NCI-H2029 (cell line): ENCODE results near the gene PPP1R26.
A peak's percentile ranks its signal among the peaks of the same experiment; 100 is the strongest.

Source experiments
- DNase-seq: peaks from one replicate; lab custom pipeline; 2025; lab: John Stamatoyannopoulos, UW

Gene PPP1R26

DNA sequence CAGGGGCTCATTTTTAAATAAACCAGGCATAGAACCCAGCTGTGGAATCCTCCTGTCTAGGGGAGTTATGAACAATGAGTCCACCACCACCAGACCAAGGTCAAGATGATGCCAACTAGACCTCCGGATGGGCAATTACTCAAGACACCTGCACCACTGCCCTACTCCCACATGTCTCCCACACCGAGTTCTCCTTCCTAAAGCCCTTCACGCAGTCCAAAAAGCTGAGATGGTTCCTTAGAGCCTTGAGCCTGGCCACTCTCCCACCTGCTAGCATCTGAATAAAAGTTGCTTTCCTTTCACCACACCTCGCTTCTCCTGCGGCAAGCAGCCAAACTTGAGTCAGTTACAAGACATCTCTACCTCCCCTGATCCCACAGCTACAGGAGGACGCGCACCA is 15.4 kb upstream of the PPP1R26 start:
- no peak for DNase-seq

DNA sequence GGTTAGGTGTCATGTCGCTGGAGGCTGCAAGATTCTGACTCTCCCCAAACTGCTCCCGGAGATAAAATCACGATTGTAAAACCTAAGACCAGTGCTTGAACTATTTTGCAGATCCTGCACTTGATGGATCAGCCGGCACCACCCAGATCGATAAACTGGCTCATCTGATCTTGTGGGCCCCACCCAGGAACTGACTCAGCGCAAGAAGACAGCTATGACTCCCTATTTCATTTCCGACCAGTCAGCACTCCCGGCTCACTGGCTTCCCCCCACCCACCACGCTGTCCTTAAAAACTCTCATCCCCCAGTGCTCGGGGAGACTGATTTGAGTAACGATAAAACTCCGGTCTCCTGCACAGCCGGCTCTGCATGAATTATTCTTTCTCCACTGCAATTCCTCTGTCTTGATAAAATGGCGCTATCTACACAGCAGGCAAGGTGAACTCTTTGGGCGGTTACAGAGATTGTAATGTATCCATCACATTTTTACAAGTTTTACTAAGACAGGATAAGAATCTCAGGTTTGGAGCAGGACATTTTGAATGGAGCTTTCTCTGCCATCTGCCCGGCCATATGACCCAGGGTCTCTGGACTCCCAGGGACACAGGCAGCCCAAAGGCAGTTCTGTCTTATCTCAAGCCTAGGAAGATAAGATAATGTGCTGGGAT is 10.6 kb upstream of the PPP1R26 start:
- no peak for DNase-seq

DNA sequence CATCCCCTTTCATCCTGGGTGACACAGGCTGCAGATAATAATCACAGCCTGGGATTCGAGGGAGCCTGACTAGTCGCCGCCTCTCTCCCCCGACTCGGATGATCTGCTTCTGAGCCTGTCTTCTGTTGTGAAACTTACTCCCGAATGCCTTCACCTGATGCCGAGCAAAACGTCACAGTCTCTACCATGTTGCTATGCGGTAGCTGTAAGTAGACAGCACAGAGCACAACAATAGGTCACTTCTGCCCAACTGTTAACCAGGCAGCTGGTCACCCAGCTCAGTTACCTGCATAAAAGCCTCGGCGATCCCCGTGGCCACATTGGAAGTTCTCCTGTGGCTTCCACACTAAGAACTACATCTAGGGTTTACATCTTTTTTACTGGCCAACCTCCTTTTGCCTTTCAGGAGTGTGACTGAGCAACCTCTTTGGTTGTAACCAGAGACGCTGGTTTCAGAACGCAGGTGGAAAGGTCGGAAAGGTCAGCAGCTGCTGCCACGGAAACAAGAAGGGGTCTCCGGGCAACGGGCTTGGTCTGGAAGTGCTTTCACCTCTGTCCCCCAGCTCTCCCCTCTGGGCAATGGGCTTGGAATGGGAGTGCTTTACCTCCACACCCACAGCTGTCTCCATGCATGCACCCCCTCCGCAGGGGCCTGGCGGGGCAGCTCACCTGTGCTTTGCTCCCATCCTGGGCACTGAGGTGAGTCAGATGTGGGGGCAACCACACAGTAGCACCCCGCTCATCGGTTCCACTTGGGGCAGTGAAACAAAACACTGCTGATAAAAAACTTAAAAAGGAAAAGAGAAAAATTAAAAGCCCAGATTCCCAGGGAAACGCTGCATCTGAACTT is 7.6 kb upstream of the PPP1R26 start:
- no peak for DNase-seq

DNA sequence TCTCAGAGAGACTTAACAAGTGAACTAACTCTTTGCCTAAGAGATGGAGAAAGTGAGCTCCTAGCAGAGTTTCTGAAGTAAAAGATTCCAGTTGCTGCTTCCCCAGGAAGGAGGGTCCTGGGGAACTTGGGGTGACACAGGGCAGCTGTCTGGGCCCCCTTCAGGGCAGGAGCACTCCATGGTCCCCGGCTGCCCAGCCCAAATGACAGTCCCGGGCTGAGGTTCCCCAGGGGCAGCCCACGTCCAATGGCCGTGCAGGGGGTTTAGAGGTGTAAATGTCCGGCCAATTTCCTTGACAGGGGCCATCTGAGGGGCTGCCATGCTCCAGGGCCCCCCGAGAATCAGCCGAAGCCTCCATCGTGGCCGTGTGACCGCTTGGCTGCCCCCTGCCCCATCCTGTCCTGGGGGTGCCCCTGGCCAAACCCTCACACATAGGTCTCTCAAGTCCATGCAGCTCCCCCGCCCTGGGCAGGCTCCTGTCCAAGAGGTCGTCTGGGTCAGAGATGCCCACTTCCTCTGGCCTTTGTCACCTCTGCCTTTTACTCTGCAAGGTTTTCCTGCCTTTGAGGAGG is 5.5 kb upstream of the PPP1R26 start:
- DNase-seq = no peak

DNA sequence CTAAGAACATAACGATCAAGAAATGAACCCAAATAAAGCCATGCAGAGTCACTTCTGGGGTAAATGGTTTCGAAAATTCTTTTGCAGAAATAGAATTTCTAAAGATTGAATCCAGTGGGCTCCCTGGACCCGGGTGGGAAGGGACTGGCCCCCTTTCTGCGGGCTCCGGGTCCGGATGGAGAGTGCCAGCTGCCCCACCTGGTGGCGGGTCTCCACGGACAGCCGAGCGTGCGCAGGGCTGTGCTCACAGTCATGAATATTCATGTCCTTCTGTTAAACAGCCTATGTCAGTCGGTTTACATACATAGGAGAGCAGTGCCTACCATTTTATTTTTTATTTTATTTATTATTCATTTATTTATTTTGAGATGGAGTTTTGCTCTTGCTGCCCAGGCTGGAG is 4.7 kb upstream of the PPP1R26 start:
- DNase-seq = no peak

DNA sequence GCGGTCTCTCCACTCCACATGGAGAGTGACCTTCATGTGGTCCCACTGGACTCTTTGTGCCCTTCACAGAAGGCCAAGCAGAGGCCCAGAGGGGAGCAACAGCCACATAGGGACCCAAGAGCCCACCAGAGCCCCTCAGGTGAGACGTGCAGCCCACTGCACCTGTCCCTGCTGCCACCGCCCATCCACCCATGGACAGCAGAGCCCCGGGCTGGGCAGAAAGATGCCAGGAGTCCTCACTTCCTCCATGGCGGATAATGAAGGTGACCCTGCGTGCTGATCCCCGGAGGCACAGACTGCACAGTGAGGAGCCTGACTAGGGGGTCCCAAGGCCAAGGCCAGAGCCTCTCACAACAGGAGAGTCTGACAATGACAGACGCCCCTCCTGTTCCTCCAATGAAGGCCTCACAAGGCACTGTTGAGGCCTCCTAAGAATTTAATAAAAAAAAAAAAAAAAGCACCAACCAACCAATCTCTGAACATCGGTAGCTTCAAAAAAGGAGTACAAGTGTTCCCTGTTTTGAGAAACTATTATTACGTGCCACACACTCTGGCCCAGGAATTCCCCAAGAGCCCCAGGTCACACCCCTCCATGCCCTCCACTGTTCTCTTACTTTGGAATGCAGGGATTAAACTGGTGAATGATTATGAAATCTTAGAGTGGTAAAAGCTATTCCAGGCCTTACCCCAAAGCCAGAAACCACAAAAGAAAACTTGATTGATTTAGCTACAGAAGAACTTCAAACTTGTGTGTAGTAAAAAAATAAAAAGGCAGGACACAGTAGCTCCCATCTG is 2.8 kb upstream of the PPP1R26 start:
- no peak for DNase-seq

DNA sequence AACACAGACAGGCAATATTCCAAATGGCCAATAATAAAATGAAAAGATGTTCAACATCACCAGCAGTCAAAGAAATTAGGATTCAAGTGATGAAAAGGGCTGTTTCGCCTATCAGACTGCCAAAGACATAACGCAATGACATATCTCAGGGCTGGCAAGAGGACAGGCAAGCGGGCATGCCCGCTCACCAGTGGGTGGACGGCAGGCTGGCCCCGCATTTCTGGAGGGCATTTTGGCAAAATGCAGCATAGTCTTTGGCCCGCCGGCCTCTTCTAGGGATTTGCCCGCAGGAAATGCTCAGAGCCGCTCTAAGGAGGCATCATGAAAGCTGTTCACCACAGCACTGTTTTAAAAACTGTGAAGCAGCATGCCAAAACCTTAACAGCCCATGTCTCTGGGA is 1.4 kb upstream of the PPP1R26 start:
- no peak for DNase-seq

DNA sequence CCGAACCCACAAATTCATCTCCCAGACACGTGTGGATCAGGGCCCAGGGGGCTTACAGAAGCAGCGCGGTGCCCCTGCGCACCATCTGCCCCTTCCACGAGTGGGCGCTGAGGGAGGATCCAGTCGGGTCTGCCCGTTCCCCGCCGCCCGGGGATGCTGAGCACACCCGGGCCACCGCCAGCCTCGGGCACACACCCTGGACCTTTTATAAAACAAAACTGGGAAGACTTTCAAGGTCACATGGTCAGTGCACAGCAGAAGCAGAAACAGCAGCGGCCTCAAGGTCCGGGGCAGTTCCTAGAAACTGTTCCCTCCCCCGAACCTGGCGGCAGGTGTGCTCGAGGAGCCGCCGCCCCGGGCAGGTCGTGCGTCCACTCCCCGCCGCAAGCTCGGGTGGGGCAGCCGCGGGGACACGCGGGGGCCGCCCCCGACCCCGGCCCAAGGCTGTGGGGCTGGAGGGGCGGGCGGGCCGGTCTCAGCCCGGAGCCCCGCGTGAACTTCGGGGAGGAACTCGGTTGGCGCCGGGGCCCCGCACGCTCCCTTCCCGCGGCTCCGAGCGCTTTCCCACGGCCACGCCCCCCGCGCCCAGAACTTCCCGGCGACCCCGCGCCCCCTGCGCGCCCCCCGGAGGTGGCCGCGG is 633 bp upstream of the PPP1R26 start:
- peak; percentile 33 for DNase-seq

DNA sequence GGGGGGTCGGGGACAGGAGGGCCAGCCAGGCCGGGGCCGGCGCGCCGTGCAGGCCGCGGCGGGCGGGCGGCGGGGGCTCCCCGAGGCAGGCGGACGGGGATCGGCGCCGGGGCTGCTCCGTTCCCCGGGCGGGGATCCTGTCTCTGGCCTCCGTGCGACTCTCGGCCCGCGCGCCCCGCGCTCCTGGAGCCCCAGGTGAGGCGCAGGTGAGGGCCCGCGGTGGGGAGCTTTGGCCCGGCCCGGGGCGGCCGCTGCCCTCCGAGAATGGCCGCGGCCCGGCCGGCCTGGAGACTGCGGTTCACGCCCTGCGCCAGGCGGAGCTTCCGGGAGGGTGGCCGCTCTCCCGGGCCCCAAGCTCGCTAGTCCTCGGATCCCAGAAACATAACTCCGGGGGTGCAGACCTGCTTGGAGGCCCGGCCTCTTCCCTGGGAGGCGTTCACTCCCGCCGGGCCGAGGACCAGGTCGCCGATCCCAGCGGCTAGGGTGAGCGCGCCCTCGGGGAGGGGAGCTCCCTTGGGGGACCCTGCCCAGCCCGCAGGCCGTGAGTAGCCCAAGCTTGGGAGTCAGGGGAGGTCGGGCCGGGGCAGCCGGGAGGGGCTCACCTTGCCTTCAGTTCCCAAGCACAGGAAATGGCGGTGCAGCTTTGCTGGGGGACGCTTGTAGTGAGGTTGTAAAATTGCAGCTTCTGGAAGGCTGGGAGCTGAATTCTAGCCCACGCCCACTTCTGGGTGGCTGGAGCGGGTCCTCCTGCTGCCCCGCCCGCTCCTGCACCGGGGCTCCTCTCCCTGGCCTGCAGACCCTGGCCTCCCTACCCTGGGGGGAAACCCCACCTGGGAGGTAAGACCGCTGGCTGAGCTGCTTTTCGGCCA is 723 bp downstream of the PPP1R26 start:
- no peak for DNase-seq

DNA sequence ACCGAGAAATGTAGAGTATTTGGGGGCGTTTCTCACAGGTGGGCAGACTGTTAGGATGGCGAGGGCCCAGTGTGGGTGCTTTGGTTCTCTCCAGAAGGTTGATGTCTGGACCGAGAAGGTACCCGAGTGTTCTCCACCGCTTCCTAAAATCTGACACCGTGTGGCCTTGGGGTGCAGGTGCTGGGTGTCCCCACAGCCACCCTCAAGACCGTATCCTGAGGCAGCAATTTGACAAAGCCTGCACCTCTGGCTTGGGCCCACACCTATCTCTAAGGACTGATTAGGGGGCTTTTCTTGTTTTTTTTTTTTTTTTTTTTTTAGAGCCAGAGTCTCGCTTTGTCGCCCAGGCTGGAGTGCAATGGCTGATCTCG is 1.3 kb downstream of the PPP1R26 start:
- no peak for DNase-seq

DNA sequence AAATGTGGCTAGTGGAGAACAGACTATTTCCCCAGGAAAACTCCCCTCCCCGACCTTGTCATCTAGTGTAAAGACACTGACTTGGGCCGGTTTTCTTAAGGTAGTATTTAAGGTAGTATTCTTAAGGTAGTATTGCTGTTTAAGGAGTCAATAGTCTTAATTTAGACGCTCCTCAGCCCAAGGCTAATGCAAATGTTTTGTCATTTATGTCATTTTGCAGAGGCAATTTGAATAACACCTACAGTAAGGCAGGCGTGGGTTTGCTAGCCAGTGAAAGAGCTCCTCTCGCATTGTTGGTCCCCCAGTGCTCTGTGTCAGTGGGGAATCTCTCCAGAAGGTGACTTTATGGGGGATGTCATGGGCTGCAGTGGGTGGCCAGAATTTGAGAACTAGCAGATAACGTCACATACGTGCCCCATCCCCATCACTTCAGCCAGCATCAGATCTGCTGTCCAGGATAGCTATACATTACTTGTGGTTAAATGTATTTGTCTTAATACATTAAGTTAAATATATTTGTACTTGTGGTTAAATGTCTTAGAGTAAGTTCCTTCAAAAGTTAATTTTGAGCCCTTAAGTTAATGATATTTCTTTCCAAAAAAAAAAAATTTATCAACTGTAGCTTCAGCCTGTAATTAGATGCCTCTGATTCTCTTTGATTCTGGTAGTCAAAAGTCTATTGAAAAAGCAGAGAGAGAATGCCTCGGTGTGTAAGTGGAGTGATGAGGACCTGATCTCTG is 2.6 kb downstream of the PPP1R26 start:
- no peak for DNase-seq

DNA sequence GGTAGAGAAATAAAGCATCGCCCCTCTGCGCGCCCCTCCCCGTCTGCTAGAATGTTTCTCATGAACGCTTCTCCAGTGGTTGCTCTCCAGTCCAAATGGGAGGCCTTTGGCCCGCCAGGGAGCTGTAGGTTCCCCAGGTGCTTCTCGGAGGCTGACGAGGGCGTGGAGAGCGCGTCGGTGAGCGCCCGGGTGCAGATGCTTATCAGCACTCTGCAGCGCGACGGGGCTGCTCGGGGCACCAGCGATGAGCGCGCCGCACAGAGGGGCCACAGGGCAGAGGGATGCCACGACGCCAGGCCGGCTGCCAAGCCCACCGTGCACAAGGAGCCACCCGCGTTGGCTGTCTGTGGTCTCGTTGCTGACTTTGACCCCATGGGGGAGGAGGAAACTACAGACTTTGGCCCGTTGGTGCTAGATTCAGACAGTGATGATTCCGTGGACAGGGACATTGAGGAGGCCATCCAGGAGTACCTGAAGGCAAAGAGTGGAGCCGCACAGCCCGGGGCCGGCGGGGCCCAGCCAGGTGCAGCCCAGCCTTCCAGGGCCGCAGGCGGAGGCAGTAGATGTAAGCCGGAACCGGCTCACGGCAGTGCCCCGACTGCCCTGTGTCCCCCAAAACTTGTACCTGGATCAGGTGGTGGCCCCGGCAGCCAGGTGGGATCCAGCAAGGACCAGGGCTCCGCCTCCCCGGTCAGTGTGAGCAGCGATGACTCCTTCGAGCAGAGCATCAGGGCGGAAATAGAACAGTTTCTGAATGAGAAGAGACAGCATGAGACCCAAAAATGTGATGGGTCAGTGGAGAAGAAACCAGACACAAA is 5.1 kb downstream of the PPP1R26 start:
- DNase-seq = no peak

DNA sequence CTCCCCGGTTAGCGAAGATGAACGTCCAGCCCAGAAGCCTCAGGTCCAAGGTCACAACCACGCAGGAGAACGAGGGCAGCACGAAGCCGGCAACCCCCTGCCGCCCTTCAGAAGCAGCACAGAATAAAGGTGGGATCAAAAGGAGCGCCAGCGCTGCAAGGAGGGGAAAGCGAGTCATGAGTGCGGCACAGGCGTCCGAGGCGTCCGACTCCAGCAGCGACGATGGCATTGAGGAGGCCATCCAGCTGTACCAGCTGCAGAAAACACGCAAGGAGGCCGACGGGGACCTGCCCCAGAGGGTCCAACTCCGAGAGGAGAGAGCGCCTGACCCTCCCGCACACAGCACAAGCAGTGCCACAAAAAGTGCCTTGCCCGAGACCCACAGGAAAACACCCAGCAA is 5.8 kb downstream of the PPP1R26 start:
- no peak for DNase-seq

DNA sequence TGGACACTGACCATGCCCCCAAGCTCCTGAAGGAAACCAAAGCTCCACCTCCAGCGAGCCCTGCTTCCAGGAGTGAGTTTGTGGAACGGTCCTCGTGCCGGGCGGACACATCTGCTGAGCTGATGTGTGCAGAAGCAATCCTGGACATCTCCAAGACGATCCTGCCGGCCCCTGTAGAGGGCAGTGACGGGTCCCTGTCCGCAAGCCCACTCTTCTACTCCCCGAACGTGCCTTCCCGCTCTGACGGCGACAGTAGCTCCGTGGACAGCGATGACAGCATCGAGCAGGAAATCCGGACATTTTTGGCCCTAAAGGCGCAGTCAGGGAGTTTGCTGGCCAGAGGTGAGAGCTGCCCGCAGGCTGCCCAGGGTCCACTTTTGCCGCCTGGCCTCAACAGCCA is 6.2 kb downstream of the PPP1R26 start:
- no peak for DNase-seq

DNA sequence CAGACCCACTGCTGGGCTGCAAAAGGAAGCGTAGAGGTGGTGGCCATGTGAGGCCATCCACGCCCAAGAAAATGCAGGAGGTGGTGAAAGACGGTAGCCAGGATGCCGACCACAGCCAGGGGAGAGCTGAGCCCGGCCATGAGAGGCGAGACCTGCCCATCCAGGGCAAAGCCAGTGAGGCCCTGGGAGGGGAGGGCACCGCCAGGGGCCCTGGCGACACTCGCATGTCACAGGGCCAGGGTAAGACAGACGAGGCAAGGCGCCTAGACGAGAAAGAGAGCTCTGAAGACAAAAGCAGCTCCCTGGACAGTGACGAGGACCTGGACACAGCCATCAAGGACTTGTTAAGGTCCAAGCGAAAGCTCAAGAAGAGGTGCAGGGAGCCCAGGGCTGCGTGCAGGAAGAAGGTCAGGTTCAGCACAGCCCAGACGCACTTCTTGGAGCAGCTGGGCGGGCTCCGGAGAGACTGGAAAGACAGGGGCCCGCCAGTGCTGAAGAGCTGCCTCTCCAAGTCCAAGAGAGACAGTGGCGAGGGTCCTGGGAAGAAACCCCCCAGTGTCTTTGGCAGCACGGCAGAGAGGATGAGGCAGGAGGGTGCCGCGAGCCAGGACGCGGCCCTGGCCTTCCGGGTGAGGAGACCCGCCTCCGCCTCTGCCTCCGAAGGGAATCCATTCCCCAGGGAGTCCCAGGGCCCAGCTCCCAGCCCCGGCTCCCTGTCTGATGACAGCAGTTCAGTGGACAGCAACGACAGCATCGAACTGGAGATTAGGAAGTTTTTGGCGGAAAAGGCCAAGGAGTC is 6.9 kb downstream of the PPP1R26 start:
- no peak for DNase-seq

DNA sequence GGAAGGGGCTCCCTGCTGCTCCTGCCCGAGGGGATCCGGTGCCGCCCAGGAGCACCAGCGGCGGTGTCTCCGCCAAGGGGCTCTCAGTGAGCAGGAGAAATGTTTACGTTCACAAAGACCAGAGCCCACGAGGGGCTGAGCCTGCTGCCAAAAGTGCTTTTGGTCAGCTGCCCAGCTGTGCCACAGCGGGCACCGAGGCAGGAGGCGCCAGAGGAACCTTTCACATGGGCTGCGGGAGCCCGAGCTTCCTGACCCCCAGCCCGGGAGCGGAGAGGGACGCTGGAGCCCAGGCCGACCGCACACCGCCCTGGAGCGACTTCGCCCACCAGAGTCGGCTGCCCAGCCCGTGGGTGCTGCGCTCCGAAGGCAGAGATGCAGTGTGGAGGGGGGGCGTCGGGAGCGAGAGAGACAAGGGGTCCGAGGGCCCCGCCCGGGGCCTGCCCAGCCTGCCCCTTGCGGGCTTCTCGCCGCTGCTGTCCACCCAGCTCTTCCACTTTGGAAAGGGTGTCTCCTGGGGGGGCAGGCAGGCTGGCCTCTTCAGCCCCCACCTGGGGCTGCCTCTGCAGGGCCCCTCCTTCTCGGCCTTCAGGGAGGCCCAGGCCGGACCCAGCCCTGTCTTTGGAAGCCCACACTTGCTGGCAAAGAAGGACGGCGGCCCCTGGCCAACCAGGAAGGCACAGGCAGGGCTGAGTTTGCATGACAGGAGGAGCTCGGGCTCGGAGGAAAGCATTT is 7.9 kb downstream of the PPP1R26 start:
- no peak for DNase-seq

DNA sequence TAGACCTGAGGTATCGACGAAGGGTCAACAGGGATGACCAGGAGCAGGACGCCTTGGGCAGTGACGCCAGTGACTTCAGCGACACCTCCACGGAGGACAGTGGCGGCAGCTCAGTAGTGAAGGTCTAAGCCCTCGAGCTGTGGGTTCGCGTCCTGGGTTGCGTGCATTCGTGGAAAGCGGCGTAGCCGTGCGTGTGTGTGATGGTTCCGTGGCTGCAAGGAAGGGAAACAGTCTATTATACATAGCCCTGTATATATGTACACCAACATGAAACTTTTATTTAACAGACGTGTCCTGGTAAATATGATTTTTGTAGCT is 8.4 kb downstream of the PPP1R26 start:
- no peak for DNase-seq

DNA sequence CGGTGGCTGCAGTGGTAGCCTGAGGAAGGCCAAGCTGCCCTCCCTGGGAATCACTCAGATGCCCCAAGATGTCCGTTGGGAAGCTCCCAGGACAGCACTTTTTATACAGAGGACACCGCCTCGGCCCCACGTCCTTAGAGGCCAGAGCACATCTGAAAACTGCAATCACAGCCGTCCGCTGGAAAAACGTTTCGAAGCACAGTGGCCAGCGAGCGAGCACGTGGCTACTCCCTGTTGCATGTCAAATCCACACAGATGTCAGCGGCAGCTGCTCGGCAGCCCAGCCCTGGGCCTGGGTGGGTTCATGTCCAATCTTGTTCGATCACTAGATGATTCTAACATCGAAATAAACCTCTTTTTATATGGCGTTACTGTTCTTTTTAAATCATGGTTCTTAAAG is 8.9 kb downstream of the PPP1R26 start:
- no peak for DNase-seq
